ENCODE data around the gene HS6ST3. TPM values are rescaled to one million over a fixed set of nuclear protein-coding genes. Genes with fewer than 3 reads are reported as not detected.

The HS6ST3 gene
- total and polyA plus RNA-seq, 8 donors, result 0.03 to 0.15 (median 0.10) TPM

DNA sequence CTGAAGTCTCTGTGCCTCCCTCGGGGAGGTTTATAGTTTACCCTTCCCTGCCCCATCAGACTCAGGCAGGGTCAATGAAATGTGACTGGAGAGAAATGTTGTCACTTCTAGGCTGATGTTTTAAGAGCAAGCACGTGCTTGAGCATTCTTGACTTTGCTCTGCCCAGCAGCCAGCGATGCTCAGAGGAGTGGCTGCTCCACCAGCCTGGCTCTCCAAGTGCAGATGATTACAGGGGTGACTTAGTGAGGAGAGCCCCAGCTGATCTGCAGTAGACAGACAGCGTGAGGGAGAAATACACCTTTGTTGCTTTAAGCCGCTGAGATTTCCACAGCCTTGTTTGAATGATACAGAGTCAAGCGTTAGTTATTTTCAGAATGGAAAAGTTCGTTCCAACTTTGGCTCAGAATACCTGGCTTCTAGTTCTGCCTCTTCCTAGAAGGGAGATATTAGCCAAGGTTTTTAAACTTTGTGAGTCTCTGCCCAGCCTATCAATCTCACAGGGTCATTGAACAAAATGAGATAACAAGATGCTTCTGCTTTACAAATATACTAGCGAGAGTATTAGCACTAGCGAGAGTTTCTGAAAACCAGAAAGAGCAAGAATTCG is 760.7 kb downstream of the HS6ST3 start:
- Histone ChIP-seq H3K27me3 (no peaks in the 10 kb centered on the region), H3K4me1 (no peaks in the 10 kb centered on the region), H3K9me3 (peaks cover 0 to 6% of the 10 kb centered on the region in 2 donors), H3K27ac (no peak overlapping the region), H3K4me3 (no peak overlapping the region), H3K36me3 (no peaks in the 10 kb centered on the region)
- DNase-seq (no peak), ATAC-seq (no peak)
- TF ChIP-seq, protein P1, sequence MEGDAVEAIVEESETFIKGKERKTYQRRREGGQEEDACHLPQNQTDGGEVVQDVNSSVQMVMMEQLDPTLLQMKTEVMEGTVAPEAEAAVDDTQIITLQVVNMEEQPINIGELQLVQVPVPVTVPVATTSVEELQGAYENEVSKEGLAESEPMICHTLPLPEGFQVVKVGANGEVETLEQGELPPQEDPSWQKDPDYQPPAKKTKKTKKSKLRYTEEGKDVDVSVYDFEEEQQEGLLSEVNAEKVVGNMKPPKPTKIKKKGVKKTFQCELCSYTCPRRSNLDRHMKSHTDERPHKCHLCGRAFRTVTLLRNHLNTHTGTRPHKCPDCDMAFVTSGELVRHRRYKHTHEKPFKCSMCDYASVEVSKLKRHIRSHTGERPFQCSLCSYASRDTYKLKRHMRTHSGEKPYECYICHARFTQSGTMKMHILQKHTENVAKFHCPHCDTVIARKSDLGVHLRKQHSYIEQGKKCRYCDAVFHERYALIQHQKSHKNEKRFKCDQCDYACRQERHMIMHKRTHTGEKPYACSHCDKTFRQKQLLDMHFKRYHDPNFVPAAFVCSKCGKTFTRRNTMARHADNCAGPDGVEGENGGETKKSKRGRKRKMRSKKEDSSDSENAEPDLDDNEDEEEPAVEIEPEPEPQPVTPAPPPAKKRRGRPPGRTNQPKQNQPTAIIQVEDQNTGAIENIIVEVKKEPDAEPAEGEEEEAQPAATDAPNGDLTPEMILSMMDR (IDR thresholded peaks at IDR 0.05), result no peak
- intact Hi-C loops (cut with DNase I), result no loop called here

DNA sequence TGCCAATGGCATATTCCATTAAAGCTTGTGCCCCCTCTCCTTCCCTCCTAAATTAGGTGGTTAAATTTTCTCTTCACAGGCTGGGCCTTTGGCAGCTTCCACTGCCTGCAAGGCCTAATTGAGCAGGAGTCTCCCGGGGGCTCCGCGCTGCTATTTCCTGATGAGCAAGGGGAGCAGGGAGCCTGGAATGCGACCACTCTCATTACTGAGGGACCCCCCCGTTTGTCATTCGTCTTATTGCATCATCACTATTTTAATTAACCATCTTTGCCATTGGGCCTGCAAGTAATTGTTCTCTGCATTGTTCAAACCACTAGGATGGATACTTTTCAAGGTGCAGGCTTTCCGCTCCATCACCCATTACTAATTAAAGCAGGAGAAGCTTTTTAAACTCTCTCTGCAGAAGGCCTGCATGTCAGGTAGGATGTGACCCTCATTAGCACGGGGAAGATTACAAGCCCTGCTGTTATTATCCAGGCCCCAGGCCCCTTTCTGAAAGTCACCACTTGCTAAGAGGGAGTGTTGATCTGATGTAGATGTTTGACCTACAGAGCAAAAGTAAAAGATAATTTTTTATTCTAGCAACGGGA is 762.0 kb downstream of the HS6ST3 start:
- H3K27ac ChIP-seq, result no peak overlapping the region
- peaks cover 0 to 6% of the 10 kb centered on the region in 2 donors for H3K9me3 ChIP-seq
- ATAC-seq (no peak), DNase-seq (no peak)
- H3K36me3 ChIP-seq, result no peaks in the 10 kb centered on the region
- no peak overlapping the region for H3K4me3 ChIP-seq
- no peaks in the 10 kb centered on the region for H3K27me3 ChIP-seq
- intact Hi-C loops (cut with DNase I), result no loop called here
- no peaks in the 10 kb centered on the region for H3K4me1 ChIP-seq
- TF ChIP-seq, protein P1 (IDR thresholded peaks at IDR 0.05), result no peak

DNA sequence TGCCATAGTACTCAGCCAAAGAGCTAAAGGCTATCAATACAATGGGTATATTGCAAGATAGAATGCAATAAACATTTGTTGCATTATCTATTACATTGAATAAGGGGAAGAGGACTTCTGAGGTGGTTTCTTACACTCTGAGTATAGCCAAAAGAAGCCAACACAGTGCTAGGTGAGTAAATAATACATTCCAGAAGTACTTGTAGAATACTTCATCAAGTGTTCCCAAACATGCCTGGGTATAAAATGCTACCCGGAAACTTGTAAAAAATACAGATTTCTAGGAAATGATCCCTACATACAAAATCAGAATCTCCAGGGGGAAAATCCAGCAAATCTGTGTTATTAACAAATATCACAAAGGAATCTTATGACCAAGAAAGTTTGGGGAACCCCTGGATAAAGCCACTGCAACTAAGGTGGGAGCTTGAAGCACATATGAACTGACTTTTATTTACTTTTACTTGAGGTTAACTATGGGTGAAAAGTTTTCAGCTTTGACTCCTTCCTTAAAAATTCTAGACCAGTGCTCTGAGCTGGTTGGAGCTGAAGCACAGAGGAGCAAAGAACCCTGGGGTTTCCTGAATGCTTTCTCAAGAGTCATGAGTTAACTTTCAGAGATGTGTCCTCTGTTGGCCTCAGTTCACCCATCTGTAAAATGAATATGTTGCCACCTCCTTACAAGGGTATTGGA is 768.4 kb downstream of the HS6ST3 start:
- Histone ChIP-seq H3K4me3 (no peak overlapping the region), H3K27ac (no peak overlapping the region), H3K9me3 (peaks cover 0 to 5% of the 10 kb centered on the region in 2 donors), H3K4me1 (no peaks in the 10 kb centered on the region), H3K27me3 (no peaks in the 10 kb centered on the region), H3K36me3 (no peaks in the 10 kb centered on the region)
- peak; percentile 95 for ATAC-seq
- intact Hi-C loops (cut with DNase I), result no loop called here
- TF ChIP-seq, protein P1 (IDR thresholded peaks at IDR 0.05), result no peak
- no peak for DNase-seq

DNA sequence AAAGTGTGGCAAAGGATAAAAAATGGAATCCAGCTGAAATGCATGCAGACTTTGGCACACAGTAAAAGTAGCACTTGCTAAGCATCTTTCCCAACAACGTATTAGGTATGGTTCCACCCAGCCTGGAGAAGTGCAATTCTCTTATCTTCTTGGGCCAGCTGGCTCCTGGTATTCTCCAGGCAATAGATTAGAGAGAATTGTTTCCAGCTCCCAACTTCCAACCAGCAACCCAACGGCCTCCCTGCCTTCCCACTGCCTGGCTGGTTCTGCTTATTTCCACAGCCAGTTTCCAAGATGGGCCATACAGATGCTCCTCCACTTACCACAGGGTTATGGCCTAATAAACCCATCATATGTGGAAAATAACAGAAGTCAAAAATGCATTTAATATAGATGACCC is 771.0 kb downstream of the HS6ST3 start:
- H3K4me1 ChIP-seq, result no peaks in the 10 kb centered on the region
- H3K27me3 ChIP-seq, result no peaks in the 10 kb centered on the region
- intact Hi-C loops (cut with DNase I), result no loop called here
- no peak overlapping the region for H3K4me3 ChIP-seq
- DNase-seq (no peak), ATAC-seq (no peak)
- H3K36me3 ChIP-seq, result no peaks in the 10 kb centered on the region
- TF ChIP-seq, protein P1 (IDR thresholded peaks at IDR 0.05), result no peak
- no peaks in the 10 kb centered on the region for H3K9me3 ChIP-seq
- no peak overlapping the region for H3K27ac ChIP-seq

DNA sequence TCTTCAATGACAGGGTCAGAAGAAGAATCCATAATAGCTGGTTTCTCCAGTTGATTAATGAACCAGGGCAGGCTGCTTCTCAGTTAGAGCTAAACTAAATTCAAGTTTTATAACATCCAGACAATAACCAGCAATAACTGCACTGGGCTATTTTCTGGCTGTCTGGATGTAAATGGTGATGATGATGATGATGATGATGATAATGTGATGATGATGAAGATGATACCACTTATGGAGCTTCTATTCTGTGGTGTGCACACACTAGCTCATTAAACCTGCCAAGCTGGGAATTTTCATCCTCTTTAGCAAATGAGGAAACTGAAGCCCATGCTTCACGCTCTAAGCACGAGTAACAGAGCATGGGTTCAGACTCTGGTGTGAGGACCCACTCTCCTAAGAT is 772.2 kb downstream of the HS6ST3 start:
- intact Hi-C loops (cut with DNase I), result no loop called here
- H3K27ac ChIP-seq, result no peak overlapping the region
- H3K4me1 ChIP-seq, result no peaks in the 10 kb centered on the region
- H3K4me3 ChIP-seq, result no peak overlapping the region
- DNase-seq (no peak), ATAC-seq (no peak)
- H3K27me3 ChIP-seq, result no peaks in the 10 kb centered on the region
- no peaks in the 10 kb centered on the region for H3K9me3 ChIP-seq
- H3K36me3 ChIP-seq, result no peaks in the 10 kb centered on the region
- TF ChIP-seq, protein P1 (IDR thresholded peaks at IDR 0.05), result no peak
